Stimulated activated CD8-positive, alpha-beta memory T cell treated with anti-CD3 and anti-CD28 coated beads, Interleukin-7, amount 100 ng/mL, for 4 hours (primary cell): ENCODE measurements around the gene C1QTNF5.

Source experiments
- DNase-seq, 2 donors: peaks; one replicate each; pipeline ENCODE4 v3.0.0-alpha.2; 2020; ENCODE audit warnings: low read depth in 2 of 2

Gene C1QTNF5

DNA sequence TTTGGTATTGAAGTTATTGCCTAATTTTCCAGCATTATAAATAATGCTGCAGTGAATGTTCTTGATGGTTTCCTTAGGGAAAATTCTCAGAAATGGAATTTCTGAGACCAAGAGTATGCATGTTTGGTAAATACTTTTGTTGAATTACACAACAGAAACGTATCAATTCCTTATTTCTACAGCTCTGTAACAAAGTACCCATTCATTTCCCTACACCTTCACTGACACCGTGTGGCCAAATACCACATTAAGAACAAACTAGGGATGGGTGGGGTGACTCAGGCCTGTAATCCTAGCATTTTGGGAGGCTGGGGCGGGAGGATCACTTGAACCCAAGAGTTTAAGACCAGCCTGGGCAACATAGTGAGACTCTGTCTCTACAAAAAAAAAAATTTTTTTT lies 45.5 kb downstream of the C1QTNF5 start:
- DNase-seq: no peak

GRCh38 chr11:119293461-119293860 lies 47.2 kb downstream of the C1QTNF5 start:
- no peak for DNase-seq

- DNase-seq: no peak
Observed at GRCh38 chr11:119290894-119291497, 49.7 kb downstream of the C1QTNF5 start.
